CD14-positive monocyte (primary cell): ENCODE data around the gene NOX3. TPM values are rescaled to one million over a fixed set of nuclear protein-coding genes. Genes with fewer than 3 reads are reported as not detected.

ENCODE experiments used
- DNase-seq, 3 donors: peaks; one replicate each; pipeline ENCODE4 v3.0.0-alpha.2; 2011 to 2022
- H2AFZ ChIP-seq: 2 replicates; pipeline ENCODE4 v1.6.0; 2012; ENCODE audit warnings: mild to moderate bottlenecking, low read depth, low read length, inconsistent platforms; ENCODE audit not compliant: insufficient read depth, poor library complexity, severe bottlenecking
- H3K27ac ChIP-seq, 2 donors: 1 replicate in 1 of 2; 2 replicates in 1 of 2; pipeline ENCODE4 v1.5.1; 2012 to 2013; ENCODE audit warnings: low read length in 2 of 2, control low read depth in 1 of 2, inconsistent platforms in 1 of 2, low read depth in 1 of 2, mild to moderate bottlenecking in 1 of 2
- H3K27me3 ChIP-seq, 2 donors: one replicate each; pipeline versions ENCODE4 v1.6.0 to v1.6.1; 2011 to 2013; ENCODE audit warnings: low read length in 2 of 2; ENCODE audit not compliant: control insufficient read depth in 2 of 2, insufficient read depth in 2 of 2
- H3K36me3 ChIP-seq, 2 donors: replicated peaks in 1 of 2; 1 replicate in 1 of 2; 2 replicates in 1 of 2; pipeline versions ENCODE4 v1.5.1 to v1.6.1; 2012 to 2013; ENCODE audit warnings: low read length in 2 of 2, control low read depth in 1 of 2, inconsistent platforms in 1 of 2, mild to moderate bottlenecking in 1 of 2; ENCODE audit not compliant: insufficient read depth in 2 of 2, control insufficient read depth in 1 of 2
- H3K4me1 ChIP-seq, 2 donors: 1 replicate in 1 of 2; 2 replicates in 1 of 2; pipeline versions ENCODE4 v1.5.1 to v1.6.1; 2012 to 2013; ENCODE audit warnings: low read length in 2 of 2, control low read depth in 1 of 2, inconsistent platforms in 1 of 2, mild to moderate bottlenecking in 1 of 2, moderate library complexity in 1 of 2; ENCODE audit not compliant: insufficient read depth in 2 of 2, control insufficient read depth in 1 of 2
- H3K4me2 ChIP-seq: replicated peaks from 2 replicates; pipeline ENCODE3; 2012; ENCODE audit warnings: low read length, moderate library complexity, mild to moderate bottlenecking; ENCODE audit not compliant: poor library complexity, severe bottlenecking; ENCODE audit errors: extremely low read depth
- H3K4me3 ChIP-seq, 3 experiments: fragments of 200-600 bp in 1 of 3; sonication (generic) in 1 of 3; replicated peaks in 1 of 3; 1 replicate in 2 of 3; 2 replicates in 1 of 3; pipeline ENCODE4 v1.5.1; 2011 to 2013; ENCODE audit warnings: low read length in 3 of 3, mild to moderate bottlenecking in 3 of 3, control low read depth in 2 of 3, low read depth in 2 of 3, inconsistent platforms in 1 of 3, moderate library complexity in 1 of 3
- H3K79me2 ChIP-seq: 2 replicates; pipeline ENCODE4 v1.6.0; 2012; ENCODE audit warnings: mild to moderate bottlenecking, control low read depth, inconsistent platforms, low read length, moderate library complexity; ENCODE audit not compliant: insufficient read depth
- H3K9ac ChIP-seq: 2 replicates; pipeline ENCODE4 v1.6.0; 2017; ENCODE audit warnings: low read length, mild to moderate bottlenecking; ENCODE audit not compliant: insufficient read depth, poor library complexity, severe bottlenecking
- H3K9me3 ChIP-seq, 2 donors: replicated peaks in 1 of 2; 1 replicate in 1 of 2; 2 replicates in 1 of 2; pipeline versions ENCODE4 v1.5.1 to v1.6.1; 2012 to 2013; ENCODE audit warnings: low read length in 2 of 2, control low read depth in 1 of 2; ENCODE audit not compliant: control insufficient read depth in 1 of 2, insufficient read depth in 1 of 2
- H4K20me1 ChIP-seq: 2 replicates; pipeline ENCODE4 v1.6.0; 2012; ENCODE audit warnings: mild to moderate bottlenecking, low read length, control low read depth, moderate library complexity; ENCODE audit not compliant: insufficient read depth
- H3K27ac Mint-ChIP-seq, 7 donors: one replicate each; pipeline ENCODE4 v1.8.0; 2020; ENCODE audit warnings: mild to moderate bottlenecking in 7 of 7, mixed read lengths in 7 of 7, moderate library complexity in 6 of 7, inconsistent platforms in 2 of 7
- H3K27me3 Mint-ChIP-seq, 3 donors: one replicate each; pipeline ENCODE4 v1.8.0; 2021 to 2022; ENCODE audit warnings: low read depth in 3 of 3, mild to moderate bottlenecking in 3 of 3, mixed read lengths in 3 of 3, moderate library complexity in 3 of 3, inconsistent platforms in 1 of 3
- H3K36me3 Mint-ChIP-seq, 2 donors: one replicate each; pipeline ENCODE4 v1.8.0; 2020; ENCODE audit warnings: mixed read lengths in 2 of 2, inconsistent platforms in 1 of 2, mild to moderate bottlenecking in 1 of 2
- H3K4me1 Mint-ChIP-seq: one replicate; pipeline ENCODE4 v1.8.0; 2020; ENCODE audit warnings: mild to moderate bottlenecking, mixed read lengths
- H3K4me3 Mint-ChIP-seq, 2 donors: one replicate each; pipeline ENCODE4 v1.8.0; 2020; ENCODE audit warnings: mild to moderate bottlenecking in 2 of 2, mixed read lengths in 2 of 2, moderate library complexity in 1 of 2
- H3K9me3 Mint-ChIP-seq, 7 donors: one replicate each; pipeline ENCODE4 v1.8.0; 2020 to 2022; ENCODE audit warnings: mixed read lengths in 7 of 7, mild to moderate bottlenecking in 6 of 7, moderate library complexity in 6 of 7, inconsistent platforms in 2 of 7
- WGBS: methylation state at CpG from one replicate; pipeline ENCODE4 v1.1.5; 2013; ENCODE audit warnings: missing lambda C conversion rate; ENCODE audit not compliant: insufficient coverage; 5-methylcytosine and 5-hydroxymethylcytosine counted together
- intact Hi-C, 2 donors: fragments of 100-400 bp; cut with micrococcal nuclease; formaldehyde crosslinking; loops; one replicate each; pipeline versions ENCODE4 v1.15.0 to v1.15.1; 2023
- polyA plus RNA-seq, 3 donors: library from polyadenylated mRNA; depleted of rRNA in 1 of 3; unstranded in 2 of 3; stranded (reverse) in 1 of 3; fragments of 300-500 nt in 2 of 3; fragments of >200 nt in 1 of 3; fragmentation: Illumina TruSeq in 2 of 3; gene quantifications; 1 replicate in 2 of 3; 2 replicates in 1 of 3; pipeline ENCODE4 v1.2.3, GENCODE V29; 2012 to 2021
- TF ChIP-seq, protein P1 (sequence below): fragments of 200-600 bp; IDR thresholded peaks from one replicate; pipeline ENCODE4 v1.8.0; 2022; ENCODE audit warnings: antibody characterized with exemption, mild to moderate bottlenecking

NOX3 gene
- polyA plus RNA-seq, 3 donors, result not detected

DNA sequence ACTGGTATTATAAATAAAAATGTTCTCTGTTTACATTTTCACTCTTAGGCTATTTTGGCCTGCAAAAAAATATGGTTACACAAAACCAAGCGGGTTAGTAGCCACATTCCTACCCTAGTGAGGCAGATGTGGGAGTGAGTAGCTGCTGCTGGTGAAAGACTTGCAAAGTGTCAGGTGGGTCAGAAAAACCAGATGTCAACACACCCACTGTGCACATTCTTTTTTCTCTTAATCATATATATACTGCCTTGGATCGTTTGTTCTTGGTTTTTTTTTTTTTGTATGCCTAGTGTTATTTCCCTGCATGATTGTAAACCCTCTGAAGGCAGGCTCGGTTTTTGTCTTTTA lies 73.3 kb downstream of the NOX3 start:
- H2AFZ ChIP-seq, result no peak overlapping the region
- H3K27ac ChIP-seq, result no peak overlapping the region
- H3K27ac Mint-ChIP-seq, result no peak overlapping the region
- H3K36me3 Mint-ChIP-seq, result no peaks in the 10 kb centered on the region
- H3K4me1 ChIP-seq, result no peaks in the 10 kb centered on the region
- no peak for DNase-seq
- H4K20me1 ChIP-seq, result no peaks in the 10 kb centered on the region
- no peaks in the 10 kb centered on the region for H3K9me3 ChIP-seq
- no CpG with 5 or more reads among the region's 3 CpGs for WGBS
- H3K36me3 ChIP-seq, result no peaks in the 10 kb centered on the region
- no peaks in the 10 kb centered on the region for H3K79me2 ChIP-seq
- no peak overlapping the region for H3K4me2 ChIP-seq
- H3K4me3 Mint-ChIP-seq, result no peak overlapping the region
- H3K9ac ChIP-seq, result no peak overlapping the region
- H3K4me3 ChIP-seq, result no peak overlapping the region
- H3K4me1 Mint-ChIP-seq, result no peaks in the 10 kb centered on the region
- H3K9me3 Mint-ChIP-seq, result peaks cover 0 to 11% (median 5%) of the 10 kb centered on the region in 7 donors
- H3K27me3 Mint-ChIP-seq, result peaks cover 0 to 3% (median 0%) of the 10 kb centered on the region in 3 donors
- intact Hi-C loops, result no loop called here
- TF ChIP-seq, protein P1, sequence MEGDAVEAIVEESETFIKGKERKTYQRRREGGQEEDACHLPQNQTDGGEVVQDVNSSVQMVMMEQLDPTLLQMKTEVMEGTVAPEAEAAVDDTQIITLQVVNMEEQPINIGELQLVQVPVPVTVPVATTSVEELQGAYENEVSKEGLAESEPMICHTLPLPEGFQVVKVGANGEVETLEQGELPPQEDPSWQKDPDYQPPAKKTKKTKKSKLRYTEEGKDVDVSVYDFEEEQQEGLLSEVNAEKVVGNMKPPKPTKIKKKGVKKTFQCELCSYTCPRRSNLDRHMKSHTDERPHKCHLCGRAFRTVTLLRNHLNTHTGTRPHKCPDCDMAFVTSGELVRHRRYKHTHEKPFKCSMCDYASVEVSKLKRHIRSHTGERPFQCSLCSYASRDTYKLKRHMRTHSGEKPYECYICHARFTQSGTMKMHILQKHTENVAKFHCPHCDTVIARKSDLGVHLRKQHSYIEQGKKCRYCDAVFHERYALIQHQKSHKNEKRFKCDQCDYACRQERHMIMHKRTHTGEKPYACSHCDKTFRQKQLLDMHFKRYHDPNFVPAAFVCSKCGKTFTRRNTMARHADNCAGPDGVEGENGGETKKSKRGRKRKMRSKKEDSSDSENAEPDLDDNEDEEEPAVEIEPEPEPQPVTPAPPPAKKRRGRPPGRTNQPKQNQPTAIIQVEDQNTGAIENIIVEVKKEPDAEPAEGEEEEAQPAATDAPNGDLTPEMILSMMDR, result no peak
- H3K27me3 ChIP-seq, result no peaks in the 10 kb centered on the region

DNA sequence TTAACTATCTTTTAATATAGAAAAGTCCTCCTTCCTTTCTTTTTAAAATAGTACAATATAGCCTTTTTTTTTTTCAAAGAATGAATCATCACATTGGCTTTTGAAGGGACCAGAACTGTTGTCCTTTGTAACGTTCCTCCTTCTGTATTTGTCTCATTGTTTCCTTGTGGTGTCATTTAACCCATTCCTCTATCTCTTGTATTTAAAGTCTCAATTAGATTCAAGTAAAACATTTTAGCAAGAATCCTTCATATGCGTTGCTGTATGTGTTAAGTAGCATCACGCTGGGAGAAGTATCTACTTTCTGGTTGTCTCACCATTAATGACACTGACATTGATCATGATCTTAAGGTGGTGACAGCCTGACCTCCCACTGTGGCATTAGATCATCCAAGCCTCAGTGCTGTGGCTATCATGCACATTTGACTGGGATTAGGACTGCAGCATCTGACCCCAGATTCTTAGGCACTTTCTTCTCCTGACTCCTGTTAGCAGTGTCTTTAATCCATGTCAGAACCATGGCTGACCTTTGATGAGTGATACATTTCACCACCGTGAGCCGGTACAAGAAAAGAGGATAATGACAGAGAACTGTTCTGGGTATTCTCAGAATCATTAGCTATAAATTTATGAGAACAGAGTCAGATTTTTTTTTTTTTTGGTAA lies 73.8 kb downstream of the NOX3 start:
- H3K9ac ChIP-seq, result no peak overlapping the region
- Mint-ChIP-seq H3K36me3 (no peaks in the 10 kb centered on the region), H3K9me3 (peaks cover 0 to 11% (median 3%) of the 10 kb centered on the region in 7 donors), H3K27ac (no peak overlapping the region), H3K27me3 (peaks cover 0 to 3% (median 0%) of the 10 kb centered on the region in 3 donors), H3K4me3 (no peak overlapping the region), H3K4me1 (no peaks in the 10 kb centered on the region)
- H3K79me2 ChIP-seq, result no peaks in the 10 kb centered on the region
- H3K9me3 ChIP-seq, result no peaks in the 10 kb centered on the region
- no peaks in the 10 kb centered on the region for H3K27me3 ChIP-seq
- H3K4me3 ChIP-seq, result no peak overlapping the region
- 100% methylated on average over 1 of the region's 5 CpGs for WGBS
- no peaks in the 10 kb centered on the region for H3K4me1 ChIP-seq
- DNase-seq, result no peak
- H2AFZ ChIP-seq, result no peak overlapping the region
- H3K27ac ChIP-seq, result no peak overlapping the region
- intact Hi-C loops, result no loop called here
- H3K4me2 ChIP-seq, result no peak overlapping the region
- no peaks in the 10 kb centered on the region for H3K36me3 ChIP-seq
- TF ChIP-seq, protein P1, result no peak
- no peaks in the 10 kb centered on the region for H4K20me1 ChIP-seq
